ENCODE measurements around the gene ALDH1A1. TPM values are rescaled to one million over a fixed set of nuclear protein-coding genes. Genes with fewer than 3 reads are reported as not detected.

Gene ALDH1A1
- total and polyA plus RNA-seq, 2 donors (not counting 3 experiments of a cell fraction or from before 2014, with no cell fraction given): 91.1 to 287 TPM

DNA sequence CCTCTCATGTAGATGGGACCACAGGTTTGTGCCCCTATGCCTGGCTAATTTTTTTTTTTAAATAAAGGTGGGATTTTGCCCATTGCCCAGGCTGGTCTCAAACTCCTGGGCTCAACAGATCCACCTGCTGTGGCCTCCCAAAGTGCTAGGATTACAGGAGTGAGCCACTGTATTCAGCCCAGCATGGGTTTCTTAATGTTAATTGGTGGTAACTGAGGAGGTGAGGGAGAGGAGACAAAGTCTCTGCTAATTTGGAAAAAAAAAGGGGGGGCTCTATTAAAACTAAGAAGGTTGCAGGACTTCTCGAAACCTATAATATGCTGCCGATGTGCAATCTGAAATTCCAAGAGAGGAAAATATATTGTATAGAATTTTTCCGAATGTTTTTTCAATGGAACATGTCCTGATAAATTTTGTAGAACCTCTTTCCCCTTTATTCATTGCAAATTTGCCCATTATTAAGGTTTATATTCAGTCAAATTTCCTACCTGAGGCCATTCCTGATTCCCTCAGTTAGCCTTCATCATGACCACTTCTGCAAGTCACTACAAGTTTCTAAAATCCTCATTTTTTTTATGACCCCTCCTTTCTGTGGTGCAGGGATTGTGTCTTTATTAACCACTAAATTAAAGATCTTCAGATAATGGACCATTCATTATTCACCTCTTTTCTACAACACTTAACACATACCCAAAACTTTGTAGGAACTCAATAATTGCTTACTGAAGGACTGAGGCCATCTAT is 52.9 kb downstream of the ALDH1A1 start:
- DNase-seq (ENCODE audit: low read depth, low spot score): no peak
- Histone ChIP-seq H3K4me1 (ENCODE audit: control insufficient read depth, extremely low read depth, insufficient read depth, low read length) (no peaks in the 10 kb centered on the region), H2AFZ (ENCODE audit: low read depth, low read length) (no peak overlapping the region), H4K20me1 (replicated peaks; ENCODE audit: control insufficient read depth, extremely low read depth, insufficient read depth, low read length) (no peaks in the 10 kb centered on the region), H3K4me3 (replicated peaks in 1 of 3; ENCODE audit: insufficient read depth in 1 of 3, low read depth in 1 of 3, low read length in 3 of 3) (no peak overlapping the region), H3K9ac (replicated peaks; ENCODE audit: extremely low read depth, insufficient read depth, low read length) (no peak overlapping the region), H3K36me3 (ENCODE audit: control insufficient read depth in 2 of 2, extremely low read depth in 1 of 2, insufficient read depth in 2 of 2, low read length in 2 of 2) (peaks cover 0 to 6% of the 10 kb centered on the region in 2 experiments), H3K27me3 (ENCODE audit: control insufficient read depth in 2 of 2, insufficient read depth in 2 of 2, low read length in 2 of 2) (no peaks in the 10 kb centered on the region), H3K4me2 (ENCODE audit: insufficient read depth, low read length) (no peak overlapping the region), H3K27ac (ENCODE audit: insufficient read depth, low read depth, low read length) (no peak overlapping the region), H3K9me1 (replicated peaks; ENCODE audit: control insufficient read depth, extremely low read depth, insufficient read depth, low read length) (no peaks in the 10 kb centered on the region), H3K9me3 (replicated peaks; ENCODE audit: control insufficient read depth, insufficient read depth, low read length) (no peaks in the 10 kb centered on the region), H3K79me2 (ENCODE audit: control insufficient read depth, insufficient read depth, low read length) (no peaks in the 10 kb centered on the region)
- dilution Hi-C loops (cut with MboI; ENCODE audit: extremely low pct_ligation_motif_present, low sequenced_read_pairs): no loop called here
- intact Hi-C loops (cut with micrococcal nuclease): no loop called here
- CTCF ChIA-PET: interaction anchor here (1.0 to 1.6 kb wide), 3 partner anchors 48 to 182 kb away, joined by 3 to 6 read pairs (median 4); no protein-coding TSS in a partner anchor
- POLR2A ChIA-PET: no interaction called here
- TF ChIP-seq GATA2 (IDR thresholded peaks at IDR 0.05; ENCODE audit: insufficient read depth, insufficient read length, low read depth, low read length): no peak
- no peak for TF ChIP-seq POLR2A (IDR thresholded peaks at IDR 0.05; ENCODE audit: low read depth, low read length)
- no peak for TF ChIP-seq FOS (IDR thresholded peaks at IDR 0.05; ENCODE audit: borderline replicate concordance, insufficient read depth, low read length)
- TF ChIP-seq POLR2AphosphoS5 (IDR thresholded peaks at IDR 0.05; ENCODE audit: insufficient read depth, low read depth, low read length): no peak
- TF ChIP-seq MYC (IDR thresholded peaks at IDR 0.05; ENCODE audit: low read depth, low read length): no peak
- FAIRE-seq: no peak
- BruUV-seq (replicated peaks): no TSS peak

DNA sequence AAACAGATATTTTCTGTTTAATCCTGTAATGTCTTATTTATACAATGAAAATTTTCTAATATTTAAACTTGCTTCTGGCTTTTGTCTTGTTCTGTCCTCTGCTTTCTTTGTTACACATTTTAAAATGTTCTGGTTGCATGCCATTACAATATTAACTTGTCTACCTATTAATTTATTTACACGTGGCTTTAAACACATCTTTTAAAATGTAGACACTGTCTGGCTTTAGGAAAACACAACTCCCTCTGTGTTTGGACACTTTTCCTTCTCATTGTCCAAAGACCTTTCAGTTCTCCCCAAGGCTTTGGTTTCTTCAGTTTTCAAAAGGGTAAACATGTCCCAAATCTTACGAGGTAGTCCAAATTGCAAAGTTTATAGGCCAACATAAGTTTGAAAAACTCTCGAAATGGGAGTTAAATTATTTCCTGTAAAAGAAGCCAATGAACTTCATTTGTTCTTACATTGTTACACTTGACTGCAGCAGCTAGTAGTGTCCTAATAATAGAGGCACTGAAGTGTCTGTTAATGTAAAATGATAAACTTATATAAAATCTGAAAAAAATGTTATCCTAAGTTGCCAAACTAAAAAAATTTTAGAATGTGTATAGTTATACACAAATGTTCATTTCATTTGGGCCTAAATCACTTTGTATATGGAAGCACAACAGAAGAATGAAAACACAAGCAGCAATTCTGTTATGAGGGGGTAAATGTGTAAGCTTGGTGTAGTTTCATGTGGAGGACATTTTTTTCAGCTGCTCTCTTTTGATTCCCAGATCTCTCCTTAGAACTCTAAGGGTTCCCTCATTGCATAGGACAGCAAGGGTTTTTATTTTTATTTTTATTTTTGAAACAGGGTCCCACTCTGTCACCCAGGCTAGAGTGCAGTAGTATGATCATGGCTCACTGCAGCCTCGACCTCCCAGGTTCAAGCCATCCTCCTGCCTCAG is 53.8 kb downstream of the ALDH1A1 start:
- H3K9ac ChIP-seq (replicated peaks; ENCODE audit: extremely low read depth, insufficient read depth, low read length): no peak overlapping the region
- POLR2A ChIA-PET: no interaction called here

More for the DNA sequence above, 53.8 kb downstream of the ALDH1A1 start:
- TF ChIP-seq, protein P1, sequence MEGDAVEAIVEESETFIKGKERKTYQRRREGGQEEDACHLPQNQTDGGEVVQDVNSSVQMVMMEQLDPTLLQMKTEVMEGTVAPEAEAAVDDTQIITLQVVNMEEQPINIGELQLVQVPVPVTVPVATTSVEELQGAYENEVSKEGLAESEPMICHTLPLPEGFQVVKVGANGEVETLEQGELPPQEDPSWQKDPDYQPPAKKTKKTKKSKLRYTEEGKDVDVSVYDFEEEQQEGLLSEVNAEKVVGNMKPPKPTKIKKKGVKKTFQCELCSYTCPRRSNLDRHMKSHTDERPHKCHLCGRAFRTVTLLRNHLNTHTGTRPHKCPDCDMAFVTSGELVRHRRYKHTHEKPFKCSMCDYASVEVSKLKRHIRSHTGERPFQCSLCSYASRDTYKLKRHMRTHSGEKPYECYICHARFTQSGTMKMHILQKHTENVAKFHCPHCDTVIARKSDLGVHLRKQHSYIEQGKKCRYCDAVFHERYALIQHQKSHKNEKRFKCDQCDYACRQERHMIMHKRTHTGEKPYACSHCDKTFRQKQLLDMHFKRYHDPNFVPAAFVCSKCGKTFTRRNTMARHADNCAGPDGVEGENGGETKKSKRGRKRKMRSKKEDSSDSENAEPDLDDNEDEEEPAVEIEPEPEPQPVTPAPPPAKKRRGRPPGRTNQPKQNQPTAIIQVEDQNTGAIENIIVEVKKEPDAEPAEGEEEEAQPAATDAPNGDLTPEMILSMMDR (IDR thresholded peaks at IDR 0.05; ENCODE audit: extremely low read depth in 1 of 2, insufficient read depth in 1 of 2, low read depth in 1 of 2, low read length in 2 of 2): no peak
- Histone ChIP-seq H3K4me2 (ENCODE audit: insufficient read depth, low read length) (no peak overlapping the region), H3K27me3 (ENCODE audit: control insufficient read depth in 2 of 2, insufficient read depth in 2 of 2, low read length in 2 of 2) (no peaks in the 10 kb centered on the region), H3K36me3 (ENCODE audit: control insufficient read depth in 2 of 2, extremely low read depth in 1 of 2, insufficient read depth in 2 of 2, low read length in 2 of 2) (peaks cover 0 to 6% of the 10 kb centered on the region in 2 experiments), H3K9me3 (replicated peaks; ENCODE audit: control insufficient read depth, insufficient read depth, low read length) (no peaks in the 10 kb centered on the region), H3K9me1 (replicated peaks; ENCODE audit: control insufficient read depth, extremely low read depth, insufficient read depth, low read length) (no peaks in the 10 kb centered on the region), H3K79me2 (ENCODE audit: control insufficient read depth, insufficient read depth, low read length) (no peaks in the 10 kb centered on the region), H3K4me3 (replicated peaks in 1 of 3; ENCODE audit: insufficient read depth in 1 of 3, low read depth in 1 of 3, low read length in 3 of 3) (no peak overlapping the region), H3K4me1 (ENCODE audit: control insufficient read depth, extremely low read depth, insufficient read depth, low read length) (no peaks in the 10 kb centered on the region), H3K27ac (ENCODE audit: insufficient read depth, low read depth, low read length) (no peak overlapping the region), H4K20me1 (replicated peaks; ENCODE audit: control insufficient read depth, extremely low read depth, insufficient read depth, low read length) (no peaks in the 10 kb centered on the region), H2AFZ (ENCODE audit: low read depth, low read length) (no peak overlapping the region)
- intact Hi-C loops (cut with micrococcal nuclease) (no loop called here), dilution Hi-C loops (cut with MboI; ENCODE audit: extremely low pct_ligation_motif_present, low sequenced_read_pairs) (no loop called here)
- DNase-seq (ENCODE audit: low read depth, low spot score) (no peak), FAIRE-seq (no peak)
- CTCF ChIA-PET: interaction anchor here (1.4 kb wide), 1 partner anchor 124 kb away, joined by 3 read pairs; no protein-coding TSS in a partner anchor
- no TSS peak for BruUV-seq (replicated peaks)
